Hippocampal formation (tissue), 2 donors: ENCODE measurements around the gene FGD6.
"Not testable (repeated sequence)": the region's sequence is repeated elsewhere in the genome, so short reads cannot be mapped to it uniquely, and the experiment has no call there.

Source experiments
- DNase-seq, 2 donors: peaks; one replicate each; lab custom pipeline; 2025; lab: John Stamatoyannopoulos, UW

FGD6 gene

DNA sequence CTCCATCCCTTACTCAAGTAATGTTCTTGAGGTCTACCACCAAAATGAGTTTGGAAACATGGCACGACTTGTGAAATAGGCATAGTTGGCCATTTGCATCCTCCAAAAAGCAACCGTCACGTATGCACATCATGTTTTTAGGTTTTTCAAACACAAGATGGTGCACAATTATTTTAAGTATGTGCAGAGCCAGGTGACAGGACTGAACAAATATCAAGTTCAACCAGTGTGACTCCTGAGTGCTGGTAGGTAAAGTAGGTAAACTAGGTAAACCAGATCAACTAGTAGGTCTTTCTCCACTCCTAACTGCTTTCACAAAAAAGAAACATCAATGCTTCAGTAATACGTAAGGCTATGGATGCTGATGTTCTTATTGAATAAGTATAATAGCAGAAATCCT lies 39.1 kb downstream of the FGD6 start:
- DNase-seq: no peak

DNA sequence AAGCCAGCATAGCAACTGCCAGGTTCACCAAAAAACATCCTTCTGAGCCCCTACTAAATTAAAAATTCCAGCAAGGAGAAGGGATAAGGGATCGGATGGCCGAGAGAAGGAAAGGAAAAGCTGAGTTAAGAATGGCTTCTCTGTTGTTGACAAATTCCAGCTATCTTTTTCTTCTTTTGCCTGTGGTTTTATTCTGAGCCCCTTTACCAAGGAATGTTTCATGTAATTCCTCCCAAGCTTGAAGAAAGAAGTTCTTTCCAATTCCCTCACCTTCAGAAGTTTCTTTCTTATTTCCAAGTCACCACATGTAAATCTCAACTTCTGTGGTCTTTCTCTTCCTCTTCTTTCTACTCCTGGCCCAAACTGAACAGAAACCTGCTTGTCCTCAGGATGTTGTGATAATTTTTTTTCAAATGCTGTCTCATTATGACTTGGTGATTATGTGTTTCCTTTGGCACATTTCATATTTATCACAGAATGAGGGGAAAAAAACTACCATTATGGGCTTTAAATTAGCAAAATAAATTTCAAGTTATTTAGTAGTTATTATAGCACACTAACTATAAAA lies 40.0 kb downstream of the FGD6 start:
- no peak for DNase-seq

DNA sequence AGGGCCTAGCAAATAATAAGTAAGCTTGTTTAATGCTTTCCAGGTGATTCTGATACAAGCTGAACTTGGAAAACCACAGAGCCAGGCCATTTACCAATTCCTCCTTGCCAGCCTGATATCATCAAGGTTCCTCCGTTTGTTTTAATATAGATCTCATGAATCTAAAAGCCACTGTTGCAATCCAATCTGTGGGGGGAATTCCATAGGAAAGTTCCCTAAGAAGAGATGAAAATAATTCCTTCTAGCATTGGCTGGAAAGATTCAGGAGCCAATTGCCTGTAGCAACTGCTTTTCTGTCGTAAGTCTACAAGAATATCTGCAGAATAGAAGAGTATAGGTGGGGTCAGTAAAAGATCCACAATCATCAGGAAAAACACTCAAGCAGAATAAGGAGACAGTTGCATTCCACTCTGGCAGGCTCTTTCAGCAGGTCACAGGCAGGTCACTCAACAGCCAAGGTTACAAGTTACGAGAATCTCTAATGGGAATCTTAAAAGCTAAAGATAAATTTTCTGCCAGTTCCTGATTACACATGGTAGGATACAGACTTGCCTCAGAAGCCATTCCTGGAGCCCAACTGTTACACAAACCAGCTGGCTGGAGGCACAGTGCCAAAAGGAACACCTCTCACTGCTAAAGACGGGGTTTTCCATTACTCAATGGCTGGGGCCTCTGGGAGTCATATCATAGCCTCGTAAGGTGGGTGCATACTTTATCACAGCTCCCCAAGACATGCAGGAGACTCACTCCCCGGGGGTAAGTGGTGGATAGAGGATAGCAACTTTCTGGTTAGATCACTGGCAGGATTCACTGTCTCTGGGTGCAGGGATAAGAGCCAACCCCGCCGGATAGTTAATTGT lies 43.6 kb downstream of the FGD6 start:
- DNase-seq: no peak

DNA sequence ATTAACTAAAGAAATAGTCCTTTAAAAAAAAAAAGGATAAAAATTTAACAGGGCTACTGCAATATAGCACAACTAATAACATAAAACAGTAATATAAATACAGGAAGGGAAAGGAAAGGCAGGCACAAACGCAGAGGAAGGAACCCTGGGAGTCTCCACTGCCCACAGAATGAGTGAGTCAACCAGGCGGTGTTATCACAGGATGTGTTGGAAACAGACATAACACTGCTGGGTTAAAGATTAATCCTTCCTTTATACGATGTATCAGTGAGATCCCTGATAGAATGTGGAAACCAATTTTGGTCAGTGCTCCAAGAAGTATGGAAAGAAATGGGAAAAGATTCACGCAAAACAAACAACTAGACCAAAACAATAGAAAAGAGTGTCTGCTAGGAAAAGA lies 47.9 kb downstream of the FGD6 start:
- no peak for DNase-seq

DNA sequence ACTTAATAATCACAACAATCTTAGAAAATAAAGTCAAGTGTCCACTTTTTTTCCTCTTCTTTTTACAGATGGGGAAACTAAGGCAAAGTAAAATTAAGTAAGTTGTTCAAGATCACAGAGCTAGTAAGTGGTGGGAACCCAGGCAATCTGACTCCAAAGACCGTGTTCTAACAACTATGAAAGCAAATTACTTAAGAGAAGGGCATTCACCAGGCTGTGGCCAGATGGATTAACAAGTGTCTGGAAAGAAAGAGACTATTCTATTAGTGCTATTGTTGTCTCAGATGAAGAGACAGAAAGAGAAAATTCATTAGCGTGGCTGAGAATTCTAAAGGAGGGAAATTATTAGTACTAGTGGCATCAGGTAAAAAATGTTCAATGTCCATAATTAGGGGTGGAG lies 48.5 kb downstream of the FGD6 start:
- no peak for DNase-seq

DNA sequence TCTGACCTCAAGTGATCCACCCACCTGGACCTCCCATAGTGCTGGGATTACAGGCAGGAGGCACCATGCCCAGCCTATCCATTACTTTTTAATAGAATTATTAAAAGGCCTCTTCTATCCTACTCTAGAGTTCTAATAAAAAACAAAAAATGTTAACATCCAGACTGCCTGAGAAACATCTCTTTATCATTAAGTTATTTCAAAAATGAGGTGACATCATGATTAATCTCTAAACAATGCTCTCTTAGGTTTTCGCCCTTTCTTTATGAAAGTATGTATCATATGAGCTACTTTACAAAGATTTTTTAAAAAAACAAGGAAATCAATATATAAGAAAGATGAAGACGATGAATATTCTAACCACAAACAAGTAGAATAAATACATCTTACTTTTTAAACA lies 52.6 kb downstream of the FGD6 start:
- no peak for DNase-seq

DNA sequence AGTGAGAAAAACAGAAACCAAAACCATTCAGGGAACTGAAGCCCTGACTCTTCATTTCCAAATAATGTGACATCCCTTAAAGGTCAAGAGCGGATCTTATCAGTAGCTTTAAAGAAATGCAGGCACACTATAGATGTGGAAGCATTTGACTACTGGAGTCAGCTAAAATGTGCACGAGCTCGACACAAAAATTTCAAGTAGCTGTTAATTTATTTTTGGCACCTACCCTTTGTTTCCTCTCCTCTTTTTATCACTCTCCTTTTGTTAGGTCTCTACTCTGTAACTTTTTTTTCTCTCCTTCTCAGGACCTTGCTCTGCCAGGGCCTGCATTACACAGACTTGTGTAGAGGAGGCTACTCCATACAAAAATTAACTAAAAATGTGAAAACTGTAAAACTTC lies 58.3 kb downstream of the FGD6 start:
- DNase-seq: no peak

DNA sequence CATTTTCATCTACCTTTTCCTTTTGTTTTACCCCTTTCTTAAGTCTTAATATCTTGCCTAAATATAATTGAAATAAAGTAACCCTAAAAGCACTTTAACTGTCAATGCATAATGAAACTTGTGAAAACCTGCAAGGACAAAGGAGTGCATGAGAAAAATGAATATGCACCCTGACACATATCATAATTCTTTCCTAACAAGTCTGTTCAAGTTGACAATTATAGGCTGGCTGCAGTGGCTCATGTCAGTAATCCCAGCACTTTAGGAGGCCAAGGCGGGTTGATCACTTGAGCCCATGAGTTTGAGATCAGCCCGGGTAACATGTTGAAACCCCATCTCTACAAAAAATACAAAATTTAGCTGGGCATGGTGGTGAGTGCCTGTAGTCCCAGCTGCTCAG lies 65.4 kb downstream of the FGD6 start:
- DNase-seq: no peak

DNA sequence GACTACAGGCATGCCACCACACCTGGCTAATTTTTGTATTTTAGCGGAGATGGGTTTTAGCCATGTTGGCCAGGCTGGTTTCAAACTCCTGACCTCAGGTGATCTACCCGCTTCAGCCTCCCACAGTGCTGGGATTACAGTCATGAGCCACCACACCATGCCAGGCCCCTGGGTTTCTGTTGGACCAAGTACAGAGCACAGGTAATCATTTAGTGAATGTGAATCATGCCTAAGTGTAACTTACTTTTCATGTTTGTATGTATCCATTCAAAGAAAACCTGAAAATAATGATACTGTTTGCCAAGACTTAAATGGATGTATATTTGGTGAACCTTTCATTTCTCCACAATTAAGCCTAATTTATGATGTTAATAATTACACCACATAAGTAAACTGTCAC lies 65.9 kb downstream of the FGD6 start:
- no peak for DNase-seq

DNA sequence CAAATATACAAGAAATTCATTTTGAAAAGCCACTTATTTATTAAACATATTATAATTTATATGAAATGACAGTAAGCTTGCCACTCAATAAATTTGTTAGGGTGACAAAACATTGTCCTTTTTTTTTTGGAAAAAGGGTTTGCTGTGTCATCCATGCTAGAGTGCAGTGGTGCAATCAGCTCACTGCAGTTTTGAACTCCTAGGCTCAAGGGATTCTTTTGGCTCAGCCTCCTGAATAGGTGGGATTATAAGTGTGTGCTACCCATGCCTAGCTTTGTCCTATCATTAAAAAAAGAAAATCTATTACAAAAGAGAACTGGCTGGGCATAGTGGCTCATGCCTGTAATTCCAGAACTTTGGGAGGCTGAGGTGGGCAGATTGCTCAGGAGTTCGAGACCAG lies 66.8 kb downstream of the FGD6 start:
- no peak for DNase-seq

DNA sequence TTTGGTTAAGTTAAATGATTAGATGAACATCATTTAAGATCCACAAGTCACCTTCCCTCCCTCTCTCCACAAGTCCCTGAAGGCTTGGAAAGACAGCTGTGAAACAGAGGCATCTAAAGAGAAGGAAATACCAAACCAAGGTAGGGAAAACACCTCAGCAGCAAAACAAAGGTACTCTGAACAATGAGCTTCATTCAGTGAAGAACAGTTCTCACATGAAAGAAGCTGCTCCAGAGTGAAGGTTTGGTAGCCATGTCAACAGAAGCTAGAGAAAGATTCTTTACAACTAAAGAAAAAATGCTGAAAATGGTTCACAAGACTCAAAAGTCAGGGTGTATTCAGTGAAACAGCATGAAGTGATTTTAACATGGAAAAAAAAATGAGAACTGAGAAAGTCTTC lies 69.4 kb downstream of the FGD6 start:
- DNase-seq: no peak

DNA sequence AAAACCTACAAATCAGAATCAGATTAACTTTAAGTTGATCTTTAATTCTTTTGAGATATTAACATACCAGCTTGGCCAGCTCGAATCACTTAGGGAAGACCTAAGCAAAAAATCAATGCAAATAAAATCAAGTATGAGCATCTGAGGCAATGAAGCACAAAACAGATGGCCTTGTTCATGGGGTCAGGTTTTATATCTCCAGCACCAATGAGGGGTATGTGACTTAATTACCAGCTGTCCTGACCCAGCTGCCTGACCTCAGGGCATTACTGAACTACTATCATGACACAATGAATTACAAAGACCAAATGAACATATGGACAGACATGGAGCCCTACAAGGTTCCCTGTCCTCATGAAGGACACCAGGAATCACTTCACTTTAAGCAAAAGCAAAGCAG lies 70.5 kb downstream of the FGD6 start:
- no peak for DNase-seq

DNA sequence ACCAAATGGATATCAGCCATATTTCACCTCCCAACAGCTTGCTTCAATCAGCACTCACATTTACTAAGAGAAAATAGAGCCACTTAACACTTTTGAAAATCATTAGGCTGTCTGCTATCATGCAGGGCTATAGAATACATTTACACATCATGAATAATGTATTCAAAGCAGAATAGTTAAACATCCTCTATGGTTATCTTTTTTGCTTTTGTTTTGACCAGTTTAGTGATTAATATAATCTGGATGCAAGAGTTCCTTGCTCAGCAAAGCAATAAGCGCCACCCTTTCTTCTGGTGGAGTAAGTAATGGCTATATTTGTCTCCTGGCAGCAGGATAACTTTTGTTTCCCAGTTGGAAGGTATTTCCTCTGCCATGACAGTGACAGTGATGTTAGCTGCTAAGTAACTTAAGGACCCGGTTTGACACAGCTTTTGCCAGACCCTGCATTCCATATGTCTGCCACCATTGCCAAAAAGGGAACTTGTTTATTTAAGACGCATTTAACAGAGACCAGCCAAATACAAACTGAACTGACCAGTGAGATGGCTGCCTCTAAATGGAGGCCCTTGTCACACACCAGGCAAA lies 73.6 kb downstream of the FGD6 start:
- DNase-seq: no peak

DNA sequence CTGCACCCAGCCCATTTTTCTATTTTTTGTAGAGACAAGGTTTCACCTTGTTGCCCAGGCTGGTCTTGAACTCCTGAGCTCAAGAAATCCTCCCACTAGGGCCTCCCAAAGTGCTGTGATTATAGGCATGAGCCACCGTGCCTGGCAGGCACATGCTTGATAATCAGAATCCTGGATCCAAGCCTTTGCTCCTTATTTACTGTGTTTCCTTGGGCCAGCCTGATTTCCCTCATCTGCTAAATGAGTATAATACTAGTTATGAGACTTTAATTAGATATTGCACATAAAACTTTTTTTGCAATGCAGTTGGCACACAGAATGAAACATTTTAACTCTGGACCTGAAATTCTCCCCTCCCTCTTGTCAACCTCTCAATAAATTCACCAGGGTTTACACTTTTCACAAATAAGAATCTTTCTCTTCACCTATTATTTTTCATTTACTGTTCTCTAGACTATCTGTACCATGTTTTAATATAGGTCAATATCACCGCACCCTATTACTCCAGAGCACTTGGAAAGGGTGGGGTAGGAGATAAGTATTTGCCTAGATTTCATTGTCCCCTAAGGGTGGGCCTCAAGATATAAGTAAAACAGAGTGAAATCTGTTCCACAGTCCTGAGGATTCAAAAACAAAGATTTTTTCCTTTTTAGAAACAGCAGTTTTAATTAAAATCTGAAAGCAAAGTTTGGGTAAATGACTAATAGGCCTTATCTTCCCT lies 74.7 kb downstream of the FGD6 start:
- DNase-seq: no peak

DNA sequence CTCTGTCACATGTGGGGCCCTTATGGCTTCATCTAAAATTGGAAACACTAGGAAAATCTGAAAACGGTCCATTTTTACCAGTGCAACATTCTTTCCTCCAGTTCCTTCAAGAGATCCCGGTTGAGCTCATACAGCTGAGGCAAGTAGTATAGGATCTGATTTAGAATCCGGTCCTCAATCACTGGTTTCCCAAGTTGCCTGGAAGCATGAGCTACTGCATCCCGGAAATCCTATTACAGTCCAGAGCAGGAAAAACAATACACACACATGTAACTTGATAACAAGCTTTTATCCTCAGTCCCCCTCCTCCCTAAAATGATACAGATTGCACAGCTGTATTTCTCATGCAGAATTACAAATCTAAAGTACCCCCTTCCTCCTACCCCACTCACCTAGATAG lies 76.0 kb downstream of the FGD6 start:
- no peak for DNase-seq

DNA sequence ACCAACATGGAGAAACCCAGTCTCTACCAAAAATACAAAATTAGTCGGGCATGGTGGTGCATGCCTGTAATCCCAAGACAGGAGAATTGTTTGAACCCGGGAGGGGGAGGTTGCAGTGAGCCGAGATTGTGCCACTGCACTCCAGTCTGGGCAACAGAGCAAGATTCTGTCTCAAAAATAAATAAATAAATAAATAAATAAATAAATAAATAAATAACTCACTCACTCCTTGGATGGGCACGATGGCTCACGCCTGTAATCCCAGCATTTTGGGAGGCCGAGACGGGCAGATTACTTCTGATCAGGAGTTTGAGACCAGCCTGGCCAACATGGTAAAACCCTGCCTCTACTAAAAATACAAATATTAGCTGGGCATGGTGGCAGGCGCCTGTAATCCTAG lies 79.2 kb downstream of the FGD6 start:
- DNase-seq: not testable (repeated sequence)

DNA sequence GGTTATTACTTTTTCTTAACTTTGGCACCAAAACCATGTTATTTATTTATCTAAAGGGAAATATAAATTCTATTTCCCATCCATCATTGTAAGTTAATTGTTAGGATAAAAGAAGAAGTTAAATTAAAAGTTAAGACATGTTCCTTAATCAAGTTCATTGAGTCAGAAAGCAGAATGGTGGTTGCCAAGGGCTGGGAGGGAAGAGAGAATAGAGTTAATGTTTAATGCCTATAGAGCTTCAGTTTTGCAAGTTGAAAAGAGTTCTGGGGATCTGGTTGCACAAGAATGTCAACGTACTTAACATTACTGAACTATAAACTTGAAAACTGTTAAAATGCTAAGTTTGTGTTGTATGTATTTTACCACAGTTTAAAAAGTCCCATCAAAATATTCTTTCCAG lies 80.7 kb downstream of the FGD6 start:
- DNase-seq: no peak

DNA sequence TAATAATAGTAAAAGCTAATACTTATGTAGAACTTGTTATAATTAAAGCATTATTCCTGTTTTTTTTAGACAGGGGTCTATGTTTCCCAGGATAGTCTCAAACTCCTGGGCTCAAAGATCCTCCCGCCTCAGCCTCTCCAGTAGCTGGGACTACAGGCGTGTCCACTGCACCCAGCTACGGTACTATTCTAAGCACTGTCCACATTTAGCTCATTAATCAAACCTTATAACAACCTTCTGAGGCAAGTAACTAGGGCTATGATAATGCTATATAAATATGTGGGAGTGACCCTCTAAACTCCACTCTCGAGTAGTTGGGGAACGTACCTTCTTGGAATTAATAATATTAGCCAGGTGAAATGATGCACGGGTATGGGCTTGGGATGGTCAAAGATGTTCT lies 83.2 kb downstream of the FGD6 start:
- DNase-seq: no peak

DNA sequence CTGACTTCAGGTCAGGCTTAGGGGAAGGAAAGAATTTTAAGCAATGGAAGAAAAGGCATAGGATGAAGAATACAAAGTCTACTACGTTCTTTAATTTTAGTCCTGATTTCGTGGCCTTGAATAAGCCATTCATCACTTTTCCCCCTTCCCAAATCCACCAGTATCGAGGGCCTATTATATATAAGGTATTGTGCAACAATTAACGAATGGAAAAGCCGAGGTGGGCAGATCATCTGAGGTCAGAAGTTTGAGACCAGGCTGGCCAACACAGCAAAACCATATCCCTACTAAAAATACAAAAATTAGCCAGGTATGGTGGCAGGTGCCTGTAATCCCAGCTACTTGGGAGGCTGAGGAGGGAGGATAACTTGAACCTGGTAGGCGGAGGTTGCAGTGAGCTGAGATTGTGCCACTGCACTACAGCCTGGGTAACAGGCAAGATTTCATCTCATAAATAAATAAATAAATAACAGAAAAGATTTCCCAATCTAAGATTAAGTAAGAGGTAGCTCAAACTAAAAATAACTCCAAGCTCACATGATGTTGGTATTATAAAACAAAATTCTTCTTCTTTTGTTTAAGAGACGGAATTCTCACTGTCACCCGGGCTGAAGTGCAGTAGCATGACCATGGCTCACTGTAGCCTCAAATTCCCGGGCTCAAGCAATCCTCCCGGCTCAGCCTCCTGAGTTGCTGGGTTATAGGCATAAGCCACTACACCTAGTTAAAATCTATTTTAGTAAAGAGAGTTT lies 85.5 kb downstream of the FGD6 start:
- DNase-seq: no peak

DNA sequence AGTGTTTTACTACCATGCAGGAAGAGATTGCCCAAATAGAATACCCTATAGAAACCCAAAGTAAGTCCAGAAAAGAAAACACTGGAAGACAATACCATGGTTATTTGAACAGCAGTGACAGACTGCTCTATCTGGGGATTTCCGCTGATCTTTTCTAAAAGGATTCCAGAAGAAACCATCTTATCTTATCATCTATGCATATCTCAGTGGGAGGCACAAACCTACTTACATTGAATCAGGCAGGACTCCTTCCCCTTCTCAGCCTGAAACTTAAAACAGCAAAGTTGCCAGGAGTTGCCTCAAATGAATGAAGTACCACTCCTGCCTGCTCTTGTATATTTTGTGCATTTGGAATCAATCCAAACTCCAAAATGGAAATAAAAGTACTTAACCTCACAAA lies 87.2 kb downstream of the FGD6 start:
- DNase-seq: no peak

DNA sequence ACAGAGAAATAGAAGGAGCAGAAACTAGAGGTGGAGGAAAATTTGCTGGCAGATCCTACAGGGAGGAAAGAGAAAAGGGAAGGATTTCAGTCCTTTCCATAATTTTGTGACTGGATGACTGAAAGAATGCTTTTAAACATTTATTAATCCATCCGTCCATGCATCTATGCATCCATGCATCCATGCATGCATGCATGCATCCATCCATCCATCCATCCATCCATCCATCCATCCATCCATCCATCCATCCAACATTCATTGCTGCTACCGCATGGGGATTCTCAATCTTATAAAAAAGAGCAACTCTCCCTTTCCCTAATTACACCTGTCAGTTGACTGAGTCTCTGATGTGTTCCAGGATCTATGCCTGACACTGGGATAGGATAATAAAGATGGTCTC lies 88.2 kb downstream of the FGD6 start:
- DNase-seq: no peak

DNA sequence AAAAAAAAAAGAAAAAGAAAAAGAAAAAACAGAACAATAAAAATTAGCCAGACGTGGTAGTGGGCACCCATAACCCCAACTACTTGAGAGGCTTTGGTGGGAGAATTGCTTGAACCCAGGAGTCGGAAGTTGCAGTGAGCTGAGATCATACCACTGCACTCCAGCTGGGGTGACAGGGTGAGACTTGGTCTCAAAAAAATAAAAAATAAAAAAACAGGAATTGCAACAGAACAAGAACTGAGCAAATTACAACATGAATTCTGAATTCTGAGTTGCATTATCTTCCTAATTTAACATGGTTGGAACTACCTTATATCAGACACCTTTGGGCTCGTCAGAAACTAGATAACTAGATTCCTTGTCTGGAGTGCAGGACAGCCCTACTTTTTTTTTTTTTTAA lies 90.5 kb downstream of the FGD6 start:
- DNase-seq: no peak
